GM12865 (cell line): Measurements from ENCODE around the gene LTA.

Experiments used
- DNase-seq: peaks from one replicate; pipeline ENCODE4 v3.0.0; 2010; ENCODE audit warnings: low read depth
- H3K4me3 ChIP-seq: 2 replicates; pipeline ENCODE4 v1.5.1; 2011; ENCODE audit warnings: mild to moderate bottlenecking, low read depth, low read length, control low read depth
- TF ChIP-seq, protein P1 (sequence below): IDR thresholded peaks from 2 replicates; pipeline ENCODE4 v1.5.1; 2011; ENCODE audit warnings: low read length, control low read depth, low read depth, inconsistent platforms; ENCODE audit not compliant: insufficient read depth; ENCODE audit errors: missing control alignments

LTA gene

DNA sequence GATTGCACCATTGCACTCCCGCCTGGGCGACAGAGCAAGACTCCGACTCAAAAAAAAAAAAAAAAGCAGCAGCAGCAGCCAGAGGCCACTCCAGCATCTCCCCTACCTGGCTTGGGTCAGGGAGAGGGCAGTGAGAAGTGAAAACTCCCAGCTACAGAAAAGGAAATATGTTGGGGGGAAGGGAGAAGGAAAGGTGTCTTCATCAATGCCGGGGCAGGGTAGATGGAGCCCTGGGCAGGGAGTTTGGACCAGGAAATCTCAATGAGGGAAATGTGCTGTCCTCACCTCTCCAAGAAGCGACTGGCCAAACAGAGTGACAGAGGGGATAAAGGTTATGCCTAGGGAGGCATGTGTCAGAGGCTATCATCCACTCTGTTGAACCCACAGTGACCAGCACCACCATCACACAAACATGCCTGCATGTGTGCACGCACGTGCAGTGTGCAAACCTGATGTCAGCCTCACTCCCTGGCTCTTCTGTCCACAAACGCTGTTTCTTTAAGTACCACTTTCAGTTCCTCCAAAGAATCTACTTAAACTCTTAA lies 42.1 kb downstream of the LTA start:
- TF ChIP-seq, protein P1, sequence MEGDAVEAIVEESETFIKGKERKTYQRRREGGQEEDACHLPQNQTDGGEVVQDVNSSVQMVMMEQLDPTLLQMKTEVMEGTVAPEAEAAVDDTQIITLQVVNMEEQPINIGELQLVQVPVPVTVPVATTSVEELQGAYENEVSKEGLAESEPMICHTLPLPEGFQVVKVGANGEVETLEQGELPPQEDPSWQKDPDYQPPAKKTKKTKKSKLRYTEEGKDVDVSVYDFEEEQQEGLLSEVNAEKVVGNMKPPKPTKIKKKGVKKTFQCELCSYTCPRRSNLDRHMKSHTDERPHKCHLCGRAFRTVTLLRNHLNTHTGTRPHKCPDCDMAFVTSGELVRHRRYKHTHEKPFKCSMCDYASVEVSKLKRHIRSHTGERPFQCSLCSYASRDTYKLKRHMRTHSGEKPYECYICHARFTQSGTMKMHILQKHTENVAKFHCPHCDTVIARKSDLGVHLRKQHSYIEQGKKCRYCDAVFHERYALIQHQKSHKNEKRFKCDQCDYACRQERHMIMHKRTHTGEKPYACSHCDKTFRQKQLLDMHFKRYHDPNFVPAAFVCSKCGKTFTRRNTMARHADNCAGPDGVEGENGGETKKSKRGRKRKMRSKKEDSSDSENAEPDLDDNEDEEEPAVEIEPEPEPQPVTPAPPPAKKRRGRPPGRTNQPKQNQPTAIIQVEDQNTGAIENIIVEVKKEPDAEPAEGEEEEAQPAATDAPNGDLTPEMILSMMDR, result no peak
- no peak for DNase-seq
- no peak overlapping the region for H3K4me3 ChIP-seq

GRCh38 chr6:31614684-31615578 lies 42.8 kb downstream of the LTA start, which contains the start of gene AIF1:
TSS of gene AIF1 (plus strand) at chr6:31615234. CDS start at chr6:31615330, 96 bp downstream.
- no peak for DNase-seq
- TF ChIP-seq, protein P1, result no peak
- H3K4me3 ChIP-seq, result no peak within 1 kb of the TSS

- no peak overlapping the region for H3K4me3 ChIP-seq
- TF ChIP-seq, protein P1, result no peak
- no peak for DNase-seq
These were observed 43.7 kb downstream of the LTA start for GRCh38 chr6:31615748-31616147.

DNA sequence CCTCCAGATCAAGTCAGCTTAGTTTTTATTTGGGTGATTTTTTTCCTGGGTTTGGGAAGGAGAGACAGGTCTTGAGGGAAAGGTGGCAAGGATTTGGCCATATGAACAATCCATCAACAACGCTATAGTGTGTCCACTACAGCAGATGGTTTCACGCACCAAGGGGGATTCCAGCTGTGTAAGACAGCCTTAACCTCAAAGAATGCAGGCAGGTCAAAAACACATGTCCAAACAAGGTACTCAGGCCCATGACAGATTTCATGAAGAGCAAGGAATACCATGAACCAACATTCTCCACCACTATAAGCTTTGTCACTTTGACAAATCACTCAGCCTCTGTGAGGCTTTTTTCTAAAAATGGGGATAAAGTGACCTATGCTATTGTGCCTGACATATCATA lies 44.9 kb downstream of the LTA start:
- no peak overlapping the region for H3K4me3 ChIP-seq
- TF ChIP-seq, protein P1, result no peak
- DNase-seq, result peak; percentile 49

- TF ChIP-seq, protein P1, result no peak
- H3K4me3 ChIP-seq, result peak overlapping the region; percentile 68
- peak; percentile 100 for DNase-seq
These were observed 47.9 kb downstream of the LTA start for GRCh38 chr6:31619805-31620585.

- no peak for DNase-seq
- H3K4me3 ChIP-seq, result peak within 1 kb of the TSS; percentile 98
- TF ChIP-seq, protein P1, result no peak
These were observed 48.7 kb downstream of the LTA start, which contains the start of gene PRRC2A for GRCh38 chr6:31620586-31621319. TSS of gene PRRC2A (plus strand) at chr6:31620715. CDS start at chr6:31622790, 2,075 bp downstream.
